H1 (cell line): Measurements from ENCODE around the gene ETS1. TPM values are rescaled to one million over a fixed set of nuclear protein-coding genes. Genes with fewer than 3 reads are reported as not detected.

Experiments
- CHD7 ChIP-seq: fragments of 300-600 bp; sonication (generic); IDR thresholded peaks from 2 replicates; pipeline ENCODE4 v1.7.1; 2012; ENCODE audit warnings: low read length, moderate library complexity, mild to moderate bottlenecking, inconsistent platforms; ENCODE audit not compliant: insufficient replicate concordance
- KDM5A ChIP-seq: fragments of 200-600 bp; IDR thresholded peaks from 2 replicates; pipeline ENCODE4 v1.7.1; 2012; ENCODE audit warnings: mild to moderate bottlenecking, low read length, inconsistent platforms, mixed read lengths
- MAFK ChIP-seq: IDR thresholded peaks from 2 replicates; pipeline ENCODE4 v1.6.1; 2012; ENCODE audit warnings: low read depth, mild to moderate bottlenecking, improper control_type of control experiment, low read length
- POLR2AphosphoS5 ChIP-seq: IDR thresholded peaks from 2 replicates; pipeline ENCODE4 v1.6.1; 2011; ENCODE audit warnings: low read depth, low read length
- polyA plus RNA-seq, 7 experiments: library from polyadenylated mRNA; depleted of rRNA in 3 of 7; stranded (reverse) in 5 of 7; unstranded in 2 of 7; fragments of >200 nt in 5 of 7; fragments of 200-250 nt in 2 of 7; gene quantifications; 1 replicate in 5 of 7; 2 replicates in 1 of 7; 4 replicates in 1 of 7; pipeline versions ENCODE4 v1.2.1 to v1.2.3, GENCODE V29; 2011 to 2013; ENCODE audit warnings: missing spikeins in 2 of 7, mixed read lengths in 2 of 7
- total RNA-seq: library from RNA; stranded (reverse); fragmentation: NEBNext Ultra II Directional; extraction: Animal tissue kit (Norgen Biotek cat#: 25700); gene quantifications from 2 replicates; pipeline ENCODE4 v1.2.1, GENCODE V29; 2021

Gene ETS1
- total and polyA plus RNA-seq, 2 of the 8 experiments (the other 6 are each of a cell fraction or from before 2014, with no cell fraction given) = 10.0 to 35.3 TPM

GRCh38 chr11:128498721-128499245, 88.6 kb downstream of the ETS1 start (continued):
- TF ChIP-seq CHD7 (no peak), POLR2AphosphoS5 (no peak), MAFK (no peak), KDM5A (no peak)
